GM13976 (cell line): ENCODE results near the gene LOC128125822.

Experiments
- DNase-seq: peaks from one replicate; pipeline ENCODE4 v3.0.0; 2012; ENCODE audit warnings: low spot score
- in situ Hi-C: fragments of 300-500 bp; cut with MboI; formaldehyde crosslinking; loops from one replicate; pipeline ENCODE4 v1.12.0; 2022; ENCODE audit warnings: low sequenced_read_pairs, mixed read lengths, inconsistent platforms; ENCODE audit not compliant: unreplicated experiment
- TF ChIP-seq, protein P1 (sequence below): IDR thresholded peaks from 2 replicates; pipeline ENCODE4 v1.5.1; 2012; ENCODE audit warnings: borderline replicate concordance, mild to moderate bottlenecking; ENCODE audit not compliant: insufficient read depth; ENCODE audit errors: extremely low read depth, missing control alignments, control extremely low read depth

The LOC128125822 gene

DNA sequence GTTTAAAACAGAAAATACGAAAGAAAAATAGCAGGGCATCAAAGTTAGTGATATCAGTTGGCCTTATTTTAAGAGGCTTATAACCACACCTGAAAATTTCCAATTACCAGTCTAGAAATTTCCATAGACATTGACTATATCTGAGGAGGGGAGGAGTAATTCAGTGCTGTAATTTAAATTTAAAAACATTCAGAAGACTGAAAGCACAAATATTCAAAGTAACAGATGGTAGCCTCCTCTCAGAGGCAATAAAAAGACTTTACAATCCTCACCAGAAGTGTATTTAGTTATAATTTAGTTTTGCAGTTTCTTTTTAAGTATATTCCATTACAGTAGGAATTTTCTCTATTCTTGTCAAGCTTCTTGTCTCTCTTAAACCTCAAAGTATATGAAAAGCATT, 18.4 kb upstream of the LOC128125822 start:
- in situ Hi-C loops, result no loop called here
- TF ChIP-seq, protein P1, sequence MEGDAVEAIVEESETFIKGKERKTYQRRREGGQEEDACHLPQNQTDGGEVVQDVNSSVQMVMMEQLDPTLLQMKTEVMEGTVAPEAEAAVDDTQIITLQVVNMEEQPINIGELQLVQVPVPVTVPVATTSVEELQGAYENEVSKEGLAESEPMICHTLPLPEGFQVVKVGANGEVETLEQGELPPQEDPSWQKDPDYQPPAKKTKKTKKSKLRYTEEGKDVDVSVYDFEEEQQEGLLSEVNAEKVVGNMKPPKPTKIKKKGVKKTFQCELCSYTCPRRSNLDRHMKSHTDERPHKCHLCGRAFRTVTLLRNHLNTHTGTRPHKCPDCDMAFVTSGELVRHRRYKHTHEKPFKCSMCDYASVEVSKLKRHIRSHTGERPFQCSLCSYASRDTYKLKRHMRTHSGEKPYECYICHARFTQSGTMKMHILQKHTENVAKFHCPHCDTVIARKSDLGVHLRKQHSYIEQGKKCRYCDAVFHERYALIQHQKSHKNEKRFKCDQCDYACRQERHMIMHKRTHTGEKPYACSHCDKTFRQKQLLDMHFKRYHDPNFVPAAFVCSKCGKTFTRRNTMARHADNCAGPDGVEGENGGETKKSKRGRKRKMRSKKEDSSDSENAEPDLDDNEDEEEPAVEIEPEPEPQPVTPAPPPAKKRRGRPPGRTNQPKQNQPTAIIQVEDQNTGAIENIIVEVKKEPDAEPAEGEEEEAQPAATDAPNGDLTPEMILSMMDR, result no peak
- no peak for DNase-seq

DNA sequence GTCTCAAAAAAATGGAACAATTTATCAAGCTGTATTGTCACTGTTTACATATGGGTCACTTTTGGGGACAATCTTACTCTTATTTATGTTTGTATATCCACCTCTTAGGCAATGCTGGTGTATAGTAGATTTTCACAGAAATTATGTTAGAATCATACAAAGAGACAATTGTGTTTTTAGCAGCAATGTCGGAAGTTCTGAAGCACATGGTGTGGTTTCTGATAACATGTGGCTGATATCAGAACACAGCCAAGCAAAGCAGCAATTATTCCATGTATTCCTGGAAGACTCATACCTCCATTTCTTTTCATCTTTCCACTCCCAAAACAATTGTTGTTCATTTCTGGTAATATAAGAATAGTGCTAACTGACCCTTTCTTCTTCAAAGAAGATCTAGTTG, 17.5 kb upstream of the LOC128125822 start:
- in situ Hi-C loops, result no loop called here
- TF ChIP-seq, protein P1, result no peak
- DNase-seq, result no peak

DNA sequence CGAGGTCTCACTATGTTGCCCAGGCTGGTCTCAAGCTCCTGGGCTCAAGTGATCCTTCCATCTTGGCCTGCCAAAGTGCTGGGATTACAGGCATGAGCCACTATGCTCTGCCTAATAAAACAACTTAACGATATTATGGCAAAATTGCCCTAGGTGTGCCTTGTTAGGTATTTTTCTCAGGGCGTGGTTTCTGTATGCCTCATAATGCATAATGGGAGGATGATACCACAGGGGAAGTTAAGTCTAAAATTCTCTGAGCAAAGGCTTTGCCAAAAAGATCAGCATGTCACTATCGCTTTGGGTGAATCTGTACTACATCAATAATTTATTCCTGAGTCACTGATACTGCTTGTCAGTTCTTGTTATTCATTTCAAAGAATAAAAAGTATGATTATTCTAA, 15.9 kb upstream of the LOC128125822 start:
- in situ Hi-C loops, result no loop called here
- DNase-seq, result no peak
- TF ChIP-seq, protein P1, result no peak

DNA sequence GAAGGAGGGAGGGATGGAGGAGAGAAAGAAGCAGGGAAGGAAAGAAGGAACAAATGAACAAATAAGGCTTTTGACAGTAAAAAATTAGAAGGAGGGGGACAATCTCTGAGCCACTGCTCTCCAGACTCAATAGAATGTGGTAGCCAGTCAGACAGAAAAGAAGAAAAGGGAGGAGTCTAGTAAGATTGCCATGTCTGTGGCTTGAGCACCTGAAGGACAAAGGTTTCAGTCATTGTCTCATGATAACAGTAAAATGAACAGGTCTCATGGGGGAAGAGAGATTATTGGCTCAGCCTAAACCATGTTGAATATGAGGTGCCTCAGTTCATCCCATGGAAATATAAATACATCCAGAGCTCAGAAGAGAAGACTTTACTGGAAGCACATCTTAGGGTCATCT, 14.0 kb upstream of the LOC128125822 start:
- DNase-seq, result no peak
- TF ChIP-seq, protein P1, result no peak
- in situ Hi-C loops, result no loop called here

DNA sequence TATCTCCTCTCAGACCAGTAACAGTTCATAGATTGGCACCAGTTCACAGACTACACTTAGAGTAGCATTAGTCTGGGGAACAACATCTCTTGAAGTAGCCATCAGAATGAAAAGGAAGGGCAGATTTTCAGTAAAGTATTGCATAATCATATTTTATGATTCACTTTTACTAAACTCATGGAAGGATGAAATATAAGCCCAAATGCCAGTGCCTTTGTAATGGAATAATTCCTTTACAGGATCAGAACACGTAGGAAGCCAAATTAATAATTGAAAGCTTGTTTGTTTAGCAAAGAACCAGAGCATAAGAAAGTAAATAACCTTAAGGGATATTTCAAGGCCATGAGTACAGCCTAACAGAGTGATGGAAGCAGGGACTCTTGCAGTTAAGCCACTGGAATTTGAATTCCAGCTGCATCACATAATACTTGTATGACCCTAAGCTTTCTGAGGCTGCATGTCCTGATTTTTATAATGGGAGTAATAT, 11.4 kb upstream of the LOC128125822 start:
- no peak for DNase-seq
- in situ Hi-C loops, result no loop called here
- TF ChIP-seq, protein P1, result no peak

DNA sequence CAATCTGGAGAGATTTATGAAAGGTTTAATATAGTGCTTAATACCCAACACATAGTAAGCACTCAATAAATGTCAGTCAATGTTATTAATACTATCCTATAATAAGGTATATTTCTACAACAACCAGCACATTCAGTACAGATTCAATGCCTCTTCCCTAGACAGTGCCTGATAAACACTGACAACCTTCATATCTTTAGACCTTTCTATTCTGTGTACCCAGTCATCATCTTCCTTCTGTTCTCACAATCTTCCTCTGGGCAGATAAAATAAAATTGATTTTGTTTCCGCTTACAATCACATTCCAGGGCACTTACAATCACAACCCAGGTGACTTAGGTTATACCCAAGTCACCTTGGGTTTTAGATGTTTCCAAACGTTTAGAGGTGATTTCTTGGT, 11.0 kb upstream of the LOC128125822 start:
- TF ChIP-seq, protein P1, result no peak
- DNase-seq, result no peak
- in situ Hi-C loops, result no loop called here

DNA sequence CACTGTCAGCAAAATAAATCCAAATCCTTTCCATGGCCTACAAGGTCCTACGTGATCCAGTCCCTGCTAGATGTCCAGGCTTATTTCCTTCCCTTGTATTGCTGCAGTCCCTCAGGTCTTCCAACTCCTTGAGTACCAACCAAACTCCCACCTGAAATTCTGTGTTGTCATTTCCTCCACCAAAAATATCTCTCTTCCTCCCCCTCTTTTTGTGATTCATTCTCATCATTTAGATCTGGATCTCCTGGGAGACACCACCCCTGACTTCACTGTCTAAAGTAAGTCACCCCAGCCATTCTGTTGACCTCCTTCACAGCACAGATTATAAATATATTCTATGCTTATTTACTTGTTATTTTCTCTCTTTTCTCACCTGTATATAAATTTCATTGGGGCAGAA, 9.0 kb upstream of the LOC128125822 start:
- in situ Hi-C loops, result no loop called here
- DNase-seq, result no peak
- TF ChIP-seq, protein P1, result no peak
